ENCODE results near the gene TECTA. TPM values are rescaled to one million over a fixed set of nuclear protein-coding genes. Genes with fewer than 3 reads are reported as not detected.

Gene TECTA
- total and polyA plus RNA-seq, 2 of the 8 experiments (the other 6 are each of a cell fraction or from before 2014, with no cell fraction given), result 0.59 to 1.0 TPM

GRCh38 chr11:121228851-121229250 lies 127.8 kb downstream of the TECTA start:
- no peaks in the 10 kb centered on the region for H3K79me2 ChIP-seq (ENCODE audit: control insufficient read depth in 1 of 2, insufficient read depth in 2 of 2, low read length in 2 of 2)
- no peak for FAIRE-seq

More at GRCh38 chr11:121228851-121229250, 127.8 kb downstream of the TECTA start:
- Histone ChIP-seq H3K4me1 (replicated peaks in 1 of 4; ENCODE audit: control insufficient read depth in 3 of 4, insufficient read depth in 4 of 4, low read length in 3 of 4) (peaks cover 0 to 2% (median under 1%) of the 10 kb centered on the region in 4 experiments; a peak in 2 of 7 replicates), H4K91ac (replicated peaks; ENCODE audit: insufficient read length, low read length) (no peak overlapping the region), H3K27me3 (replicated peaks in 1 of 4; ENCODE audit: control insufficient read depth in 3 of 4, extremely low read depth in 1 of 4, insufficient read depth in 3 of 4, low read length in 3 of 4) (no peaks in the 10 kb centered on the region), H4K5ac (ENCODE audit: insufficient read length, low read depth, low read length) (no peak overlapping the region), H2BK12ac (ENCODE audit: low read depth, low read length) (no peak overlapping the region), H3K9me3 (ENCODE audit: insufficient read depth in 2 of 2, low read depth in 1 of 2, low read length in 1 of 2) (peaks cover 13 to 19% of the 10 kb centered on the region in 2 experiments), H3K4ac (replicated peaks; ENCODE audit: insufficient read length, low read depth, low read length) (no peak overlapping the region), H3K36me3 (ENCODE audit: control insufficient read depth in 2 of 4, insufficient read depth in 4 of 4, low read length in 3 of 4) (no peaks in the 10 kb centered on the region), H3K23me2 (ENCODE audit: low read depth, low read length) (no peaks in the 10 kb centered on the region), H4K20me1 (replicated peaks in 1 of 2; ENCODE audit: control insufficient read depth in 1 of 2, insufficient read depth in 2 of 2, low read length in 2 of 2) (no peaks in the 10 kb centered on the region), H3K4me2 (ENCODE audit: insufficient read depth in 1 of 2, low read depth in 2 of 2, low read length in 2 of 2) (no peak overlapping the region), H2BK20ac (ENCODE audit: low read length) (no peak overlapping the region), H3K14ac (ENCODE audit: insufficient read length) (no peak overlapping the region), H2BK15ac (ENCODE audit: low read length) (no peak overlapping the region), H4K8ac (ENCODE audit: extremely low read depth, insufficient read depth, low read length) (no peak overlapping the region), H3K9ac (replicated peaks in 1 of 4; ENCODE audit: extremely low read depth in 1 of 4, low read depth in 3 of 4, low read length in 3 of 4) (no peak overlapping the region), H3K18ac (ENCODE audit: extremely low read depth, low read length) (no peak overlapping the region), H3K23ac (ENCODE audit: insufficient read length) (no peak overlapping the region), H2BK5ac (ENCODE audit: low read depth, low read length) (no peak overlapping the region), H2AK5ac (ENCODE audit: low read depth, low read length) (no peak overlapping the region), H3K27ac (ENCODE audit: low read depth, low read length) (no peak overlapping the region), H3K4me3 (ENCODE audit: extremely low read depth in 1 of 4, insufficient read depth in 2 of 4, low read depth in 3 of 4, low read length in 4 of 4) (no peak overlapping the region), H3K56ac (replicated peaks; ENCODE audit: insufficient read length, low read depth, low read length) (no peak overlapping the region), H3K79me1 (ENCODE audit: low read depth, low read length) (no peaks in the 10 kb centered on the region), H2BK120ac (replicated peaks; ENCODE audit: low read depth, low read length) (no peak overlapping the region), H2AFZ (ENCODE audit: low read length) (no peak overlapping the region)
- 81% methylated on average over 1 of the region's 1 CpG; no CpG with 5 or more reads in 1 of the 2 experiments for WGBS, 2 experiments (ENCODE audit: extremely low coverage in 1 of 2, insufficient coverage in 1 of 2, insufficient read length in 1 of 2, insufficient replicate concordance in 2 of 2, low coverage in 1 of 2, low lambda C conversion rate in 2 of 2, missing lambda C conversion rate in 1 of 2)
- ChIA-PET CTCF (ENCODE audit: partially characterized antibody) (no interaction called here), POLR2A (ENCODE audit: partially characterized antibody) (no interaction called here)
- DNase-seq (ENCODE audit: low read depth in 1 of 2, low spot score in 2 of 2), result no peak
- TF ChIP-seq SRF (IDR thresholded peaks at IDR 0.05; ENCODE audit: low read depth, low read length) (no peak), POLR2AphosphoS5 (IDR thresholded peaks at IDR 0.05; ENCODE audit: low read depth, low read length) (no peak), KDM4A (IDR thresholded peaks at IDR 0.05; ENCODE audit: low read depth, low read length, severe bottlenecking) (no peak)

All from H1 (cell line).